Measurements from ENCODE around the gene SDC1. TPM values are rescaled to one million over a fixed set of nuclear protein-coding genes. Genes with fewer than 3 reads are reported as not detected.
A peak's percentile ranks its signal among the peaks of the same experiment; 100 is the strongest.

Gene SDC1
- total RNA-seq, 1 donor from 2014 or later: 11.1 TPM

DNA sequence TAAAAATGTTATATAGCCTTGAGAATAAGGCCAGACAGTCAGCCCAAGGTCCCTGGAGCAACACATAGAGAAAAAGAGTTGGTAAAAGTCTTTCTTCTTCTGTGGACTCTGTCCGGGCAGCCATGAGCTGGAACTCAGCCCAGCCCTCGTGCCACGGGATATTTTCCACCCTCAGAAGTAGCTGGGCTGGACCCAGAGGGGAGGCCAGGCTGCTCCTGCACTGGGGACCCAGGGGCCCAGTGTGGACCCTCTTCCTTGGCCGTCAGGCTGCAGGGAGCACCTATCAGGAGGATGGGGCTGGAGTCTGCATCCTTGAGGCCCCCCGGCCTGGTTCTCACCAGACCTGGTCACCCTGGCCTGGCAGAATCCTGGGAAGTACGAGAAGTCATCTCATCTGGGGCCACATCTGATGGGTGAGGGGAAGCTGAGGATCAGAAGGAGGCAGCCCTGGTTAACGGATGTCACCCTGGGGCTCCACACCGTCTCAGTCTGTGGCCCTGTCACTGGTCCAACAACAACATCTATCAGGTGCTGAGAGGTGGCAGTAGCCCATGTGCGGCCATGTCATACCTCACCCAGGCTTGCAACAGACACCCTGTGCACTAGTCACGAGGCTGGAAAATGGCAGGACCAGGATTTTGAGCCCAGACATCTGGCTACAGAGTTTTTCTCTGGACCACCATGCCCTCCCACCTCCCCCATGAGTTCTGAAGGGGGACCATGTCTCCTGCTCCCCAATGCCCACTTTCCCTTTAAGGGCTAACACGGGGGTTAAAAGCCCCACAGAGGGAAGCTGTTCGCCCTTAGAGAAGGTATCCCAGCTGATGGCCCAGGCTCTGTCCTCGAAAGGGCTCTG is 33.0 kb downstream of the SDC1 start:
- Mint-ChIP-seq H3K27ac (ENCODE audit: unreplicated experiment) (no peak overlapping the region), H3K4me3 (ENCODE audit: unreplicated experiment) (no peak overlapping the region), H3K9me3 (ENCODE audit: unreplicated experiment) (no peaks in the 10 kb centered on the region), H3K27me3 (ENCODE audit: unreplicated experiment) (no peaks in the 10 kb centered on the region), H3K36me3 (ENCODE audit: unreplicated experiment) (no peaks in the 10 kb centered on the region), H3K4me1 (ENCODE audit: unreplicated experiment) (peaks cover 11% of the 10 kb centered on the region)
- TF ChIP-seq, protein P1, sequence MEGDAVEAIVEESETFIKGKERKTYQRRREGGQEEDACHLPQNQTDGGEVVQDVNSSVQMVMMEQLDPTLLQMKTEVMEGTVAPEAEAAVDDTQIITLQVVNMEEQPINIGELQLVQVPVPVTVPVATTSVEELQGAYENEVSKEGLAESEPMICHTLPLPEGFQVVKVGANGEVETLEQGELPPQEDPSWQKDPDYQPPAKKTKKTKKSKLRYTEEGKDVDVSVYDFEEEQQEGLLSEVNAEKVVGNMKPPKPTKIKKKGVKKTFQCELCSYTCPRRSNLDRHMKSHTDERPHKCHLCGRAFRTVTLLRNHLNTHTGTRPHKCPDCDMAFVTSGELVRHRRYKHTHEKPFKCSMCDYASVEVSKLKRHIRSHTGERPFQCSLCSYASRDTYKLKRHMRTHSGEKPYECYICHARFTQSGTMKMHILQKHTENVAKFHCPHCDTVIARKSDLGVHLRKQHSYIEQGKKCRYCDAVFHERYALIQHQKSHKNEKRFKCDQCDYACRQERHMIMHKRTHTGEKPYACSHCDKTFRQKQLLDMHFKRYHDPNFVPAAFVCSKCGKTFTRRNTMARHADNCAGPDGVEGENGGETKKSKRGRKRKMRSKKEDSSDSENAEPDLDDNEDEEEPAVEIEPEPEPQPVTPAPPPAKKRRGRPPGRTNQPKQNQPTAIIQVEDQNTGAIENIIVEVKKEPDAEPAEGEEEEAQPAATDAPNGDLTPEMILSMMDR (IDR thresholded peaks at IDR 0.05): no peak
- no peak for DNase-seq (ENCODE audit: extremely low spot score, unreplicated experiment)

DNA sequence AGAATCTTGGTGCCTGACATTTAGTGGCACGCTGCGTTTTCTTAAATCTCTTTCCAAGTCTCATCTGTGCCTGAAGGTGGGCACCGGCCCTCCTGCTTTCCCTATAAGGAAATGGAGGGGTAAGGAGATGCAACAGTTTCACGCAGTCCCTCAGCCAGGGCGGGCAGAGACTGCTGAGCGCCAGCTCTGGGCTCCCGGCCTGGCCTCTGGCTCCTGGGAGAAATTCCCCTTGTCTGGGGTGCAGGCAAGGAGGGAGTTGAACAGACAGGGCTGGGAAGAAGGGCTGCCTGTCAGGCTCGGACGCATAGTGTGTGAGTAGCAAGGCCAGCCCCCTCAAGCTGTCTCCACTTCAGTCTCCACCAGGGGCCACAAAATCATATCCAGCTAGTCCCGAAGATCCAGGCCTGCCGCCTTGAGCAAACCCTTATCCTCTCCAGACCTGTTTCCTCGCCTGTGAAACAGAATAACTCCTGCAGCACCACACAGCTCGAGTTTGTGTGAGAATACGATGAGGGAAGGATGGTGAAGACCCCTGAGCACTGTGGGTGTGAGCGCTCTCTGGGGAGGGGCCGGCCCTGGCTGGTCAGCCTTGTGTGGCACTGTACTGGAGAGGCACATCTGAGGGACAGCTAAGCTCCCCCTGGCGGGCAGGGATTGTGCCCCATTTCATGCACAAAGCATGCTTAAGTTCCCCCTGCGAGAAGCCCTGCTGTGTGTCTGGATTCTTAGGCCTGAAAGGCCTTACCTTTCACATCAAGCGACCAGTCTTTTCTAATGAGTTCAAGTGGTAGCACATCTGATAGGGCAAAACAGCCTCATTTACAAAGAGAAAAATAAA is 33.8 kb downstream of the SDC1 start:
- TF ChIP-seq, protein P1 (IDR thresholded peaks at IDR 0.05): peak; percentile 30
- no peak for DNase-seq (ENCODE audit: extremely low spot score, unreplicated experiment)
- H3K27me3 Mint-ChIP-seq (ENCODE audit: unreplicated experiment): no peaks in the 10 kb centered on the region
- peaks cover 19% of the 10 kb centered on the region for H3K4me1 Mint-ChIP-seq (ENCODE audit: unreplicated experiment)
- no peak overlapping the region for H3K27ac Mint-ChIP-seq (ENCODE audit: unreplicated experiment)
- H3K36me3 Mint-ChIP-seq (ENCODE audit: unreplicated experiment): no peaks in the 10 kb centered on the region
- no peak overlapping the region for H3K4me3 Mint-ChIP-seq (ENCODE audit: unreplicated experiment)
- H3K9me3 Mint-ChIP-seq (ENCODE audit: unreplicated experiment): no peaks in the 10 kb centered on the region

DNA sequence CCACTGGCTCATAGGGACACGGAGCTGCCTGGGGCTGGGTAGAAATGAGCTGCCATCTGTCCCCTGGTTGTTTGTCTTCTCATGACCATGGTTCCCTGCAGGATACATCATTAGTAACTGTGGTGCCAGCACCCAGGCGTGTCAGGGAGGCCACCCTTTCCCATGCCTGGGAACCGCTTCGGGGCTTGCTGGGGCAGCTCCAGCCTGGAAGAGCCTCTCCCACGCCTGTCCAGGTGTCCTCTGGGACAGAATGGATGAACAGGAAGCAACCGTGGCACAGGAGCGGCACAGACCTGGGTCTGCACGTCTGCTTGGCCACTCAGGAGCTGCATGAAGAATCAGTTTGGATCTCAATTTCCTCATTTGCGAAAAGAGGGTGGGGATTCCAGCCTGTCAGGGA is 34.8 kb downstream of the SDC1 start:
- H3K27me3 Mint-ChIP-seq (ENCODE audit: unreplicated experiment): no peaks in the 10 kb centered on the region
- peaks cover 28% of the 10 kb centered on the region for H3K4me1 Mint-ChIP-seq (ENCODE audit: unreplicated experiment)
- no peaks in the 10 kb centered on the region for H3K9me3 Mint-ChIP-seq (ENCODE audit: unreplicated experiment)
- no peak overlapping the region for H3K4me3 Mint-ChIP-seq (ENCODE audit: unreplicated experiment)
- TF ChIP-seq, protein P1 (IDR thresholded peaks at IDR 0.05): no peak
- H3K36me3 Mint-ChIP-seq (ENCODE audit: unreplicated experiment): no peaks in the 10 kb centered on the region
- no peak for DNase-seq (ENCODE audit: extremely low spot score, unreplicated experiment)
- H3K27ac Mint-ChIP-seq (ENCODE audit: unreplicated experiment): no peak overlapping the region

DNA sequence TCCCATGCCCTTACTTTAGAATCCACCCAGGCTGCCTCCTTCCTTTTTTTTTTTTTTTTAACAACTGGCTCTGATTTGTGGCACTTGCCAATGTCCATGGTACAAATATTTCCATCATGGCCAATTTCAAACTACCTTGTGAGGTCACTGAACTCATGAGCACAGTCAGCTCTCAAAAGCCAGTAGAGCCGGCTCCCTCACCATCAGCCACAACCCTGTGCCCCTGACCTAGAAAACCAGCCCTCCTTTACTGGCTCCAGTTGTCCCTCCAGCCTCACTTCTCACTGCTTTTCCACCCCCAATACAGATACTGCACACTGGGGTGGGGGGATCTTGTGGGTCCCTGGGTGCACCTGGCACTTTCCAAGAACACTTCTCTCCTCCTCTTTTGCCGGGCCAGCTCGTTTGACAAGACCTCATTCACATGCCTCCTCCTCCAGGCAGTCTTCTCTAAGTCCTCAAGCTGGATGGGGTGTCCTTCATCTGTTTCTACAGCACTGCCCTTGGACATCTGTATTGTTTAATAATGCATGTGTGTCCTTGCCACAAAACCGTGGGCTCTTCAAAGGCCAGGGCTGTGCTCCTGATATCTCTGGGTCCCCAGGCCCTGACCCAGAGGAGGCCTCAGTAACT is 35.5 kb downstream of the SDC1 start:
- H3K36me3 Mint-ChIP-seq (ENCODE audit: unreplicated experiment): no peaks in the 10 kb centered on the region
- H3K27me3 Mint-ChIP-seq (ENCODE audit: unreplicated experiment): no peaks in the 10 kb centered on the region
- no peaks in the 10 kb centered on the region for H3K9me3 Mint-ChIP-seq (ENCODE audit: unreplicated experiment)
- H3K4me1 Mint-ChIP-seq (ENCODE audit: unreplicated experiment): peaks cover 35% of the 10 kb centered on the region
- TF ChIP-seq, protein P1 (IDR thresholded peaks at IDR 0.05): no peak
- H3K4me3 Mint-ChIP-seq (ENCODE audit: unreplicated experiment): no peak overlapping the region
- DNase-seq (ENCODE audit: extremely low spot score, unreplicated experiment): no peak
- no peak overlapping the region for H3K27ac Mint-ChIP-seq (ENCODE audit: unreplicated experiment)
